Testis (tissue), 3 donors: ENCODE measurements around the gene SUN1. TPM values are rescaled to one million over a fixed set of nuclear protein-coding genes. Genes with fewer than 3 reads are reported as not detected.

Source experiments
- DNase-seq: peaks from one replicate; pipeline ENCODE4 v3.0.0-alpha.2; 2019
- H3K27ac ChIP-seq, 2 donors: fragments of 200-600 bp; sonication (generic); one replicate each; pipeline ENCODE4 v1.5.1; 2019
- H3K27me3 ChIP-seq: fragments of 200-600 bp; sonication (generic); one replicate; pipeline ENCODE4 v1.5.1; 2019
- H3K36me3 ChIP-seq: fragments of 200-600 bp; sonication (generic); one replicate; pipeline ENCODE4 v1.5.1; 2017; ENCODE audit warnings: low read depth; ENCODE audit errors: missing control alignments
- H3K4me1 ChIP-seq: fragments of 200-600 bp; sonication (generic); one replicate; pipeline ENCODE4 v1.5.1; 2019
- H3K4me3 ChIP-seq, 2 donors: fragments of 200-600 bp; sonication (generic); one replicate each; pipeline ENCODE4 v1.5.1; 2017 to 2019
- H3K9me3 ChIP-seq: fragments of 200-600 bp; sonication (generic); one replicate; pipeline ENCODE4 v1.5.1; 2017
- CTCF ChIP-seq, 3 experiments: fragments of 450-650 bp in 2 of 3; fragments of 200-600 bp in 1 of 3; sonication (generic) in 1 of 3; IDR thresholded peaks; one replicate each; pipeline ENCODE4 v1.5.1; 2016 to 2019; ENCODE audit warnings: antibody characterized with exemption in 3 of 3, mild to moderate bottlenecking in 2 of 3, moderate library complexity in 1 of 3
- POLR2A ChIP-seq: fragments of 450-650 bp; IDR thresholded peaks from one replicate; pipeline ENCODE4 v1.6.1; 2017; ENCODE audit warnings: antibody characterized with exemption, mild to moderate bottlenecking, moderate library complexity
- WGBS, 2 donors: methylation state at CpG; one replicate each; pipeline ENCODE4 v1.1.5; 2018; 5-methylcytosine and 5-hydroxymethylcytosine counted together
- intact Hi-C: fragments of 100-400 bp; cut with DNase I; formaldehyde crosslinking; loops from one replicate; pipeline ENCODE4 v1.15.1; 2023; ENCODE audit warnings: low total_unique reads
- polyA plus RNA-seq: library from polyadenylated mRNA; stranded (reverse); fragments of 350-450 nt; fragmentation: Illumina TruSeq; extraction: RNeasy Lipid Tissue Mini Kit (QIAGEN cat#74804); gene quantifications from one replicate; pipeline ENCODE4 v1.2.3, GENCODE V29; 2014; ENCODE audit warnings: low read depth, low replicate concordance; ENCODE audit not compliant: insufficient read depth
- total RNA-seq, 2 donors: library from RNA; depleted of rRNA; stranded (reverse); fragments of >200 nt; gene quantifications; one replicate each; pipeline ENCODE4 v1.2.3, GENCODE V29; 2016

The SUN1 gene
- total and polyA plus RNA-seq, 3 donors from 2014 or later = 167 to 213 (median 173) TPM

GRCh38 chr7:820341-820740, 11.9 kb upstream of the SUN1 start:
- intact Hi-C loops = no loop called here
- WGBS, 2 donors = 96 to 100% methylated on average over 1 of the region's 1 CpG
- Histone ChIP-seq H3K27ac (no peak overlapping the region), H3K9me3 (no peaks in the 10 kb centered on the region), H3K27me3 (no peaks in the 10 kb centered on the region), H3K36me3 (no peaks in the 10 kb centered on the region), H3K4me3 (no peak overlapping the region), H3K4me1 (peaks cover 6% of the 10 kb centered on the region)
- DNase-seq = no peak
- TF ChIP-seq POLR2A = no peak
- TF ChIP-seq CTCF (IDR thresholded peaks at IDR 0.05) = no peak

- 76 to 77% methylated on average over 11 of the region's 11 CpGs for WGBS, 2 donors
- H3K9me3 ChIP-seq = no peaks in the 10 kb centered on the region
- no peaks in the 10 kb centered on the region for H3K36me3 ChIP-seq
- no peak overlapping the region for H3K4me3 ChIP-seq
- TF ChIP-seq POLR2A (no peak), CTCF (IDR thresholded peaks at IDR 0.05) (no peak)
- H3K27ac ChIP-seq = no peak overlapping the region
- no peaks in the 10 kb centered on the region for H3K27me3 ChIP-seq
- DNase-seq = no peak
- intact Hi-C loops = no loop called here
- H3K4me1 ChIP-seq = peaks cover 6% of the 10 kb centered on the region
Measured at GRCh38 chr7:821688-822087, 10.6 kb upstream of the SUN1 start.

- H3K27me3 ChIP-seq = no peaks in the 10 kb centered on the region
- no peak overlapping the region for H3K4me3 ChIP-seq
- no peak overlapping the region for H3K27ac ChIP-seq
- TF ChIP-seq CTCF (IDR thresholded peaks at IDR 0.05) (no peak), POLR2A (no peak)
- H3K4me1 ChIP-seq = no peaks in the 10 kb centered on the region
- H3K9me3 ChIP-seq = no peaks in the 10 kb centered on the region
- H3K36me3 ChIP-seq = no peaks in the 10 kb centered on the region
- 91 to 92% methylated on average over 32 of the region's 32 CpGs for whole genome bisulfite sequencing, 2 donors
- DNase-seq = no peak
- intact Hi-C loops = no loop called here
Measured at GRCh38 chr7:822692-823276, 9.5 kb upstream of the SUN1 start.

- Histone ChIP-seq H3K4me1 (no peaks in the 10 kb centered on the region), H3K36me3 (no peaks in the 10 kb centered on the region), H3K4me3 (no peak overlapping the region), H3K27me3 (no peaks in the 10 kb centered on the region), H3K27ac (no peak overlapping the region), H3K9me3 (no peaks in the 10 kb centered on the region)
- DNase-seq = no peak
- WGBS, 2 donors = 81 to 92% methylated on average over 8 of the region's 8 CpGs
- no peak for TF ChIP-seq POLR2A
- intact Hi-C loops = no loop called here
Measured at GRCh38 chr7:823649-824048, 8.6 kb upstream of the SUN1 start.

GRCh38 chr7:824081-824480, 8.2 kb upstream of the SUN1 start:
- intact Hi-C loops = no loop called here
- DNase-seq = no peak
- 76 to 79% methylated on average over 7 of the region's 7 CpGs for WGBS, 2 donors
- no peak overlapping the region for H3K4me3 ChIP-seq
- no peaks in the 10 kb centered on the region for H3K4me1 ChIP-seq
- H3K9me3 ChIP-seq = no peaks in the 10 kb centered on the region
- no peaks in the 10 kb centered on the region for H3K36me3 ChIP-seq
- TF ChIP-seq CTCF (IDR thresholded peaks at IDR 0.05) (no peak), POLR2A (no peak)
- H3K27me3 ChIP-seq = no peaks in the 10 kb centered on the region
- H3K27ac ChIP-seq = no peak overlapping the region
